Ovary (tissue), 3 donors: ENCODE measurements around the gene CLEC5A.

Experiments used
- EP300 ChIP-seq: sonication (generic); formaldehyde crosslinking; IDR thresholded peaks from one replicate; pipeline ENCODE4 v1.6.1; 2017; ENCODE audit warnings: antibody characterized with exemption
- POLR2A ChIP-seq: fragments of 450-650 bp; IDR thresholded peaks from one replicate; pipeline ENCODE4 v1.6.1; 2017; ENCODE audit warnings: antibody characterized with exemption, mild to moderate bottlenecking, moderate library complexity
- TF ChIP-seq, protein P1 (sequence below), 3 donors: fragments of 450-650 bp in 2 of 3; fragments of 200-600 bp in 1 of 3; IDR thresholded peaks; one replicate each; pipeline versions ENCODE4 v1.5.1 to v1.8.0; 2016 to 2022; ENCODE audit warnings: antibody characterized with exemption in 3 of 3, mild to moderate bottlenecking in 1 of 3
- donor health status: DM: no; HTN: no; CAD: no.

DNA sequence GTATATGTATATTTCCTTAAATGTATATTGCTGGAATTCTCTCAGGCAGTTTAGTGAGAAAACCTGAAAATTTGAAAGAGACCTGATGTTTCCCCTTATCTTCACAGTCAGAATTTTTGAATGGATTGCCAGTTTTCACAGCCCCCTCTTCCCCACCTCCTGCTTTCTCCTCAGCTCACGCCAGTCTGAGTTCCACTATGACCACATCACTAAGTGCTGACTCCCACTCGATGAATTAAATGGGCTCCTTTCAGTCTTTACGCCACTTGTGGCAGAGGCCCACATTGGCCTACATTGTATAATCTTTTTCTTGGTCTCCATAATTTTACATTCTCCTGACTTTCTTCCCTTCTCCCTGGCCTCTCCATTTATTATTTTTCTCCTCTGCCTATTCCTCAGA lies 3.1 kb upstream of the CLEC5A start:
- TF ChIP-seq, protein P1, sequence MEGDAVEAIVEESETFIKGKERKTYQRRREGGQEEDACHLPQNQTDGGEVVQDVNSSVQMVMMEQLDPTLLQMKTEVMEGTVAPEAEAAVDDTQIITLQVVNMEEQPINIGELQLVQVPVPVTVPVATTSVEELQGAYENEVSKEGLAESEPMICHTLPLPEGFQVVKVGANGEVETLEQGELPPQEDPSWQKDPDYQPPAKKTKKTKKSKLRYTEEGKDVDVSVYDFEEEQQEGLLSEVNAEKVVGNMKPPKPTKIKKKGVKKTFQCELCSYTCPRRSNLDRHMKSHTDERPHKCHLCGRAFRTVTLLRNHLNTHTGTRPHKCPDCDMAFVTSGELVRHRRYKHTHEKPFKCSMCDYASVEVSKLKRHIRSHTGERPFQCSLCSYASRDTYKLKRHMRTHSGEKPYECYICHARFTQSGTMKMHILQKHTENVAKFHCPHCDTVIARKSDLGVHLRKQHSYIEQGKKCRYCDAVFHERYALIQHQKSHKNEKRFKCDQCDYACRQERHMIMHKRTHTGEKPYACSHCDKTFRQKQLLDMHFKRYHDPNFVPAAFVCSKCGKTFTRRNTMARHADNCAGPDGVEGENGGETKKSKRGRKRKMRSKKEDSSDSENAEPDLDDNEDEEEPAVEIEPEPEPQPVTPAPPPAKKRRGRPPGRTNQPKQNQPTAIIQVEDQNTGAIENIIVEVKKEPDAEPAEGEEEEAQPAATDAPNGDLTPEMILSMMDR (IDR thresholded peaks at IDR 0.05) = no peak
- TF ChIP-seq POLR2A = no peak
- TF ChIP-seq EP300 = no peak
